ENCODE measurements around the gene VAX1.

Gene VAX1

GRCh38 chr10:117163954-117164548, 26.0 kb upstream of the VAX1 start:
- POLR2A ChIA-PET, result no interaction called here
- CTCF ChIA-PET, result interaction anchor here (1.1 to 1.5 kb wide), 4 partner anchors 11 to 375 kb away, joined by 3 to 12 read pairs (median 4); no protein-coding TSS in a partner anchor
- no peak for TF ChIP-seq CTCF (IDR thresholded peaks at IDR 0.05; ENCODE audit: control extremely low read depth, extremely low read depth, low read depth, missing control alignments)
- DNase-seq (ENCODE audit: extremely low spot score), result no peak

- ChIA-PET POLR2A (no interaction called here), CTCF (interaction anchor here (1.1 to 1.5 kb wide), 5 partner anchors 11 to 374 kb away, joined by 3 to 12 read pairs (median 4); no protein-coding TSS in a partner anchor)
- TF ChIP-seq CTCF (IDR thresholded peaks at IDR 0.05; ENCODE audit: control extremely low read depth, extremely low read depth, low read depth, missing control alignments), result no peak
- DNase-seq (ENCODE audit: extremely low spot score), result no peak
These were observed 25.2 kb upstream of the VAX1 start for GRCh38 chr10:117163061-117163953.

GRCh38 chr10:117162093-117163060, 24.3 kb upstream of the VAX1 start:
- TF ChIP-seq CTCF (IDR thresholded peaks at IDR 0.05; ENCODE audit: control extremely low read depth, extremely low read depth, low read depth, missing control alignments), result no peak
- ChIA-PET CTCF (interaction anchor here (1.2 kb wide), 1 partner anchor 12 kb away, joined by 4 read pairs; no protein-coding TSS in a partner anchor), POLR2A (no interaction called here)
- DNase-seq (ENCODE audit: extremely low spot score), result no peak

GRCh38 chr10:117161386-117162033, 23.4 kb upstream of the VAX1 start:
- no peak for TF ChIP-seq CTCF (IDR thresholded peaks at IDR 0.05; ENCODE audit: control extremely low read depth, extremely low read depth, low read depth, missing control alignments)
- ChIA-PET CTCF (interaction anchor here (1.2 kb wide), 1 partner anchor 13 kb away, joined by 4 read pairs; no protein-coding TSS in a partner anchor), POLR2A (no interaction called here)
- DNase-seq (ENCODE audit: extremely low spot score), result no peak

GRCh38 chr10:117160567-117160966, 22.5 kb upstream of the VAX1 start:
- ChIA-PET CTCF (no interaction called here), POLR2A (no interaction called here)
- TF ChIP-seq CTCF (IDR thresholded peaks at IDR 0.05; ENCODE audit: control extremely low read depth, extremely low read depth, low read depth, missing control alignments), result no peak

More at GRCh38 chr10:117160567-117160966, 22.5 kb upstream of the VAX1 start:
- no peak for DNase-seq (ENCODE audit: extremely low spot score)
